K562 (cell line): ENCODE data around the gene TAL1. TPM values are rescaled to one million over a fixed set of nuclear protein-coding genes. Genes with fewer than 3 reads are reported as not detected.

Experiments
- ATAC-seq: fragments of 200-7000 bp; cut with Tn5 transposase; 3 replicates; pipeline ENCODE4 v1.9.1; 2020; ENCODE audit warnings: moderate library complexity
- BruUV-seq: library from RNA; stranded (reverse); fragments of 400-500 nt; replicated peaks from 2 replicates; lab custom pipeline; 2021; lab: Mats Ljungman, UMichigan
- CTCF ChIA-PET: fragments of 300-600 bp; formaldehyde crosslinking; extraction: SDS; loops from one replicate; lab custom pipeline; 2021; ENCODE audit warnings: low intra/inter-chr PET ratio; lab: Yijun Ruan, JAX
- POLR2A ChIA-PET: fragments of 300-600, 350-650 bp; sonication (Branson Sonifier 250); formaldehyde crosslinking; extraction: SDS; loops from one replicate; lab custom pipeline; 2021; ENCODE audit warnings: antibody characterized with exemption, inconsistent platforms; lab: Yijun Ruan, JAX
- DNase-seq, 4 experiments: peaks; one replicate each; pipeline versions ENCODE4 v3.0.0 to v3.0.0-alpha.2; 2011 to 2018; ENCODE audit warnings: low spot score in 3 of 4, mixed read lengths in 3 of 4; ENCODE audit errors: extremely low read depth in 1 of 4
- FAIRE-seq: peaks from 2 replicates; lab custom pipeline; 2011; peaks lifted over from hg19 to GRCh38; lab: Jason Lieb, UNC
- H2AFZ ChIP-seq: 2 replicates; pipeline ENCODE4 v1.6.0; 2011; ENCODE audit warnings: low read depth, low read length, control low read depth, inconsistent platforms
- H3K27ac ChIP-seq: fragments of 200-600 bp; 3 replicates; pipeline ENCODE4 v1.8.0; 2011; ENCODE audit warnings: low read depth, mild to moderate bottlenecking, control low read depth, inconsistent platforms, low read length, moderate library complexity, mixed read lengths; ENCODE audit errors: extremely low read depth
- H3K27me3 ChIP-seq, 2 experiments: fragments of 300-600 bp in 1 of 2; 2 replicates in 1 of 2; 3 replicates in 1 of 2; pipeline versions ENCODE4 v1.6.0 to v1.8.0; 2011; ENCODE audit warnings: inconsistent platforms in 2 of 2, low read length in 2 of 2, mild to moderate bottlenecking in 1 of 2, mixed read lengths in 1 of 2, moderate library complexity in 1 of 2; ENCODE audit not compliant: control insufficient read depth in 2 of 2, insufficient read depth in 2 of 2
- H3K36me3 ChIP-seq: fragments of 300-600 bp; 3 replicates; pipeline ENCODE4 v1.8.0; 2011; ENCODE audit warnings: mild to moderate bottlenecking, low read length, inconsistent platforms; ENCODE audit not compliant: control insufficient read depth, insufficient read depth
- H3K4me1 ChIP-seq, 2 experiments: fragments of 200-600 bp in 1 of 2; replicated peaks in 1 of 2; 2 replicates in 1 of 2; 3 replicates in 1 of 2; pipeline versions ENCODE4 v1.5.1 to v1.8.0; 2011; ENCODE audit warnings: inconsistent platforms in 2 of 2, low read length in 2 of 2, mild to moderate bottlenecking in 1 of 2, mixed read lengths in 1 of 2, moderate library complexity in 1 of 2; ENCODE audit not compliant: control insufficient read depth in 2 of 2, insufficient read depth in 2 of 2
- H3K4me2 ChIP-seq: 2 replicates; pipeline ENCODE4 v1.6.1; 2011; ENCODE audit warnings: low read length, control low read depth, inconsistent platforms, mixed read lengths; ENCODE audit not compliant: insufficient read depth
- H3K4me3 ChIP-seq: fragments of 200-600 bp; sonication (generic), shearing (Covaris generic); 2 replicates; pipeline ENCODE4 v1.5.1; 2016; ENCODE audit warnings: control low read depth, inconsistent platforms
- H3K79me2 ChIP-seq: fragments of 200-600 bp; 3 replicates; pipeline ENCODE4 v1.8.0; 2011; ENCODE audit warnings: low read length, inconsistent platforms; ENCODE audit not compliant: control insufficient read depth, insufficient read depth
- H3K9ac ChIP-seq, 2 experiments: 2 replicates each; pipeline versions ENCODE4 v1.6.0 to v1.6.1; 2011; ENCODE audit warnings: low read depth in 2 of 2, low read length in 2 of 2, control low read depth in 1 of 2, inconsistent platforms in 1 of 2, mild to moderate bottlenecking in 1 of 2, mixed read lengths in 1 of 2; ENCODE audit not compliant: insufficient read depth in 1 of 2
- H3K9me1 ChIP-seq: one replicate; pipeline ENCODE4 v1.6.0; 2011; ENCODE audit warnings: inconsistent platforms, mild to moderate bottlenecking, low read length, moderate library complexity; ENCODE audit not compliant: control insufficient read depth, insufficient read depth
- H3K9me3 ChIP-seq: replicated peaks from 2 replicates; pipeline ENCODE4 v1.5.1; 2011; ENCODE audit warnings: low read depth, low read length, inconsistent platforms; ENCODE audit not compliant: control insufficient read depth, insufficient read depth
- H4K20me1 ChIP-seq: replicated peaks from 2 replicates; pipeline ENCODE4 v1.6.1; 2011; ENCODE audit warnings: low read length, inconsistent platforms, mixed read lengths; ENCODE audit not compliant: control insufficient read depth, insufficient read depth
- GABPB2 ChIP-seq: fragments of 250-450 bp; sonication (Bioruptor Pico); conservative IDR thresholded peaks from 2 replicates; pipeline ENCODE4 v1.5.1; 2021; ENCODE audit warnings: mild to moderate bottlenecking
- ILK ChIP-seq: fragments of 450-650 bp; IDR thresholded peaks from 2 replicates; pipeline ENCODE4 v1.6.1; 2016; ENCODE audit warnings: missing genetic modification characterization, low read depth, mild to moderate bottlenecking, missing compliant biosample characterization, moderate library complexity, borderline replicate concordance
- JUN ChIP-seq, 2 experiments: sonication (generic) in 1 of 2; formaldehyde crosslinking in 1 of 2; IDR thresholded peaks; 2 replicates each; pipeline versions ENCODE4 v1.6.1 to v1.8.0; 2012 to 2022; ENCODE audit warnings: borderline replicate concordance in 2 of 2, mild to moderate bottlenecking in 2 of 2, improper control_type of control experiment in 1 of 2, low read depth in 1 of 2, low read length in 1 of 2, missing genetic modification reagents in 1 of 2
- PTTG1 ChIP-seq: fragments of 450-650 bp; IDR thresholded peaks from 2 replicates; pipeline ENCODE4 v1.6.1; 2016; ENCODE audit warnings: low read depth, mild to moderate bottlenecking, missing genetic modification characterization, missing compliant biosample characterization
- SP2 ChIP-seq: IDR thresholded peaks from 2 replicates; pipeline ENCODE4 v1.6.1; 2011; ENCODE audit warnings: mild to moderate bottlenecking, low read depth, low read length, moderate library complexity; ENCODE audit not compliant: poor library complexity, severe bottlenecking; ENCODE audit errors: extremely low read depth
- TAF15 ChIP-seq: fragments of 200-400 bp; formaldehyde crosslinking; IDR thresholded peaks from 2 replicates; pipeline ENCODE4 v1.6.1; 2017; ENCODE audit warnings: mild to moderate bottlenecking, low read depth, low read length, moderate library complexity
- TCF7 ChIP-seq: sonication (generic); IDR thresholded peaks from 2 replicates; pipeline ENCODE4 v1.6.1; 2016; ENCODE audit warnings: antibody characterized with exemption, borderline replicate concordance
- TEAD4 ChIP-seq, 2 experiments: sonication (generic) in 1 of 2; formaldehyde crosslinking in 1 of 2; IDR thresholded peaks; 2 replicates each; pipeline versions ENCODE4 v1.6.1 to v1.8.0; 2012 to 2022; ENCODE audit warnings: borderline replicate concordance in 1 of 2, inconsistent platforms in 1 of 2, low read length in 1 of 2, mild to moderate bottlenecking in 1 of 2, missing genetic modification reagents in 1 of 2
- YY1 ChIP-seq, 3 experiments: IDR thresholded peaks; 2 replicates each; pipeline ENCODE4 v1.6.1; 2011; ENCODE audit warnings: low read length in 2 of 3, mild to moderate bottlenecking in 2 of 3, moderate library complexity in 2 of 3, borderline replicate concordance in 1 of 3, control low read depth in 1 of 3, low read depth in 1 of 3; ENCODE audit not compliant: insufficient read depth in 3 of 3, insufficient replicate concordance in 2 of 3, control insufficient read depth in 1 of 3, insufficient read length in 1 of 3; ENCODE audit errors: extremely low read depth in 1 of 3
- ZNF124 ChIP-seq: sonication (generic); formaldehyde crosslinking; IDR thresholded peaks from 2 replicates; pipeline ENCODE4 v1.8.1; 2022; ENCODE audit warnings: missing genetic modification reagents
- ZNF280B ChIP-seq: fragments of 250-450 bp; sonication (Bioruptor Pico); IDR thresholded peaks from 2 replicates; pipeline ENCODE4 v1.5.1; 2021; ENCODE audit warnings: mild to moderate bottlenecking
- ZNF655 ChIP-seq: fragments of 250-450 bp; sonication (Bioruptor Pico); IDR thresholded peaks from 2 replicates; pipeline ENCODE4 v1.5.0; 2021
- WGBS: fragments of 100-300 bp; shearing (Covaris generic); methylation state at CpG from one replicate; pipeline ENCODE4 v1.1.6; 2016; ENCODE audit warnings: low coverage, mixed read lengths; ENCODE audit not compliant: insufficient coverage; ENCODE audit errors: missing lambda C conversion rate; 5-methylcytosine and 5-hydroxymethylcytosine counted together
- in situ Hi-C: fragments of 300-500 bp; cut with MboI; formaldehyde crosslinking; loops from 4 replicates; pipeline ENCODE4 v1.15.0; 2018; ENCODE audit warnings: inconsistent platforms, mixed read lengths
- intact Hi-C: fragments of 100-400 bp; cut with micrococcal nuclease; formaldehyde crosslinking; loops from 2 replicates; pipeline ENCODE4 v1.14.2; 2022
- polyA plus RNA-seq, 8 experiments: library from polyadenylated mRNA; depleted of rRNA in 4 of 8; stranded (reverse) in 5 of 8; unstranded in 3 of 8; fragments of >200 nt; fragmentation: Nextera tagmentation in 2 of 8; fragmentation: Illumina TruSeq in 1 of 8; extraction: Ambion mirVana in 2 of 8; extraction: Trizol in 1 of 8; gene quantifications; 2 replicates each; pipeline versions ENCODE4 v1.2.1 to v1.2.3, GENCODE V29; 2011 to 2014; ENCODE audit warnings: inconsistent platforms in 1 of 8, missing spikeins in 1 of 8
- total RNA-seq, 7 experiments: library from RNA; depleted of rRNA in 6 of 7; stranded (reverse); fragments of >200 nt in 6 of 7; fragmentation: Illumina TruSeq in 2 of 7; extraction: Trizol in 2 of 7; gene quantifications; 2 replicates each; pipeline versions ENCODE4 v1.2.1 to v1.2.3, GENCODE V29; 2011 to 2021; ENCODE audit warnings: low replicate concordance in 1 of 7
- TF ChIP-seq, protein P1 (sequence below): IDR thresholded peaks from 2 replicates; pipeline ENCODE4 v1.6.1; 2014; ENCODE audit warnings: antibody characterized with exemption
- TF ChIP-seq, protein P2 (sequence below): fragments of 250-450 bp; sonication (Bioruptor Pico); IDR thresholded peaks from 2 replicates; pipeline ENCODE4 v1.4.0; 2020; ENCODE audit warnings: mild to moderate bottlenecking

TAL1 gene
- total and polyA plus RNA-seq, 9 of the 15 experiments (the other 6 are each of a cell fraction or from before 2014, with no cell fraction given): 18.5 to 106 (median 59.7) TPM

DNA sequence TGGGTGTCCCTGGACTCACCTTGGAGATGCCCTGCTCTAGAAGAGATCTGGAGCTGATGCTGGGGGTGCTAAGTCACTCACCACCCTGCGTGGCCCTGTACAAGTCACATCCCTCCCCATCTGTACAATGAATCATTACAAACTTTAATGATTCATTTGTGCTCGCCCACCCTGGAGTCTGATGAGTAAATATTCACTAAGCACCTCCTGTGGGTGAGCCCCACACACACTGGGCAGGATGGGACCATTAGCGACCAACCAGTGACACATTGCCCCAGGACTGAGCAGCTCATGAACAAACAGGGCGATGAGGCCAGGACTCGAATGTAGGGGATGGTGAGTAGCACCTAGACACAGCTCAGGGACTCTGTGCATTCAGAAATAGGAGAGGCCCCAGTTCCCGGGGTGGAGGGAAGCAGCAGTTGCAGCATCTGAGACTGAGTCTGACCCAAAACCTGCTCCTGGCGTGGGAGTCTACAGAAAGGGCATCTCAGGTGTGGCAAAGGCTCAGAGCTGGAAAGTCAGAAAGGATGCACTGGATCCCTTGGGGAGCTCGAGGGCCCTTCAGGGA, 24.1 kb downstream of the TAL1 start:
- CTCF ChIA-PET: no interaction called here
- Histone ChIP-seq H2AFZ (no peak overlapping the region), H3K4me3 (no peak overlapping the region), H3K4me2 (no peak overlapping the region), H3K79me2 (peaks cover 3% of the 10 kb centered on the region; the same call in 1 of the 3 replicates), H3K9ac (no peak overlapping the region; a peak in 1 of 4 replicates), H3K36me3 (peaks cover 24% of the 10 kb centered on the region), H3K27ac (no peak overlapping the region), H3K4me1 (peaks cover 26 to 30% of the 10 kb centered on the region in 2 experiments), H3K9me1 (peaks cover 5% of the 10 kb centered on the region), H4K20me1 (no peaks in the 10 kb centered on the region), H3K27me3 (no peaks in the 10 kb centered on the region), H3K9me3 (no peaks in the 10 kb centered on the region)
- in situ Hi-C loops (no loop called here), intact Hi-C loops (no loop called here)
- FAIRE-seq (no peak), DNase-seq (no peak), ATAC-seq (no peak)
- POLR2A ChIA-PET: interaction anchor here (0.8 to 1.0 kb wide), 3 partner anchors 9 to 21 kb away, joined by 3 read pairs; no protein-coding TSS in a partner anchor
- 52% methylated on average over 8 of the region's 8 CpGs for WGBS
- BruUV-seq: no TSS peak
- TF ChIP-seq, protein P1, sequence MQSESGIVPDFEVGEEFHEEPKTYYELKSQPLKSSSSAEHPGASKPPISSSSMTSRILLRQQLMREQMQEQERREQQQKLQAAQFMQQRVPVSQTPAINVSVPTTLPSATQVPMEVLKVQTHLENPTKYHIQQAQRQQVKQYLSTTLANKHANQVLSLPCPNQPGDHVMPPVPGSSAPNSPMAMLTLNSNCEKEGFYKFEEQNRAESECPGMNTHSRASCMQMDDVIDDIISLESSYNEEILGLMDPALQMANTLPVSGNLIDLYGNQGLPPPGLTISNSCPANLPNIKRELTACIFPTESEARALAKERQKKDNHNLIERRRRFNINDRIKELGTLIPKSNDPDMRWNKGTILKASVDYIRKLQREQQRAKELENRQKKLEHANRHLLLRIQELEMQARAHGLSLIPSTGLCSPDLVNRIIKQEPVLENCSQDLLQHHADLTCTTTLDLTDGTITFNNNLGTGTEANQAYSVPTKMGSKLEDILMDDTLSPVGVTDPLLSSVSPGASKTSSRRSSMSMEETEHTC: no peak
- TF ChIP-seq SP2 (no peak), ILK (tag) (no peak), ZNF280B (CRISPR knock-in tag) (no peak), GABPB2 (CRISPR knock-in tag) (no peak), ZNF124 (CRISPR knock-in tag) (no peak), PTTG1 (tag) (no peak), TAF15 (no peak), JUN (IDR thresholded peaks at IDR 0.05; ENCODE audit: borderline replicate concordance, low read depth, low read length) (no peak), JUN (CRISPR knock-in tag; IDR thresholded peaks at IDR 0.05; ENCODE audit: borderline replicate concordance) (no peak), TCF7 (no peak), TEAD4 (IDR thresholded peaks at IDR 0.05; ENCODE audit: low read length) (no peak), TEAD4 (CRISPR knock-in tag; IDR thresholded peaks at IDR 0.05; ENCODE audit: borderline replicate concordance) (no peak), YY1 (IDR thresholded peaks at IDR 0.05; ENCODE audit: borderline replicate concordance in 1 of 3, control insufficient read depth in 1 of 3, extremely low read depth in 1 of 3, insufficient read depth in 3 of 3, insufficient read length in 1 of 3, insufficient replicate concordance in 2 of 3, low read depth in 1 of 3, low read length in 2 of 3) (no peak), ZNF655 (no peak)
- TF ChIP-seq, protein P2, sequence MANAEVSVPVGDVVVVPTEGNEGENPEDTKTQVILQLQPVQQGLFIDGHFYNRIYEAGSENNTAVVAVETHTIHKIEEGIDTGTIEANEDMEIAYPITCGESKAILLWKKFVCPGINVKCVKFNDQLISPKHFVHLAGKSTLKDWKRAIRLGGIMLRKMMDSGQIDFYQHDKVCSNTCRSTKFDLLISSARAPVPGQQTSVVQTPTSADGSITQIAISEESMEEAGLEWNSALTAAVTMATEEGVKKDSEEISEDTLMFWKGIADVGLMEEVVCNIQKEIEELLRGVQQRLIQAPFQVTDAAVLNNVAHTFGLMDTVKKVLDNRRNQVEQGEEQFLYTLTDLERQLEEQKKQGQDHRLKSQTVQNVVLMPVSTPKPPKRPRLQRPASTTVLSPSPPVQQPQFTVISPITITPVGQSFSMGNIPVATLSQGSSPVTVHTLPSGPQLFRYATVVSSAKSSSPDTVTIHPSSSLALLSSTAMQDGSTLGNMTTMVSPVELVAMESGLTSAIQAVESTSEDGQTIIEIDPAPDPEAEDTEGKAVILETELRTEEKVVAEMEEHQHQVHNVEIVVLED: no peak
